Liver (tissue), 2 donors: ENCODE results near the gene SIGLEC6.

Experiments
- EGR1 ChIP-seq, 2 donors: IDR thresholded peaks; 2 replicates each; pipeline ENCODE4 v1.6.1; 2016 to 2018; ENCODE audit warnings: antibody characterized with exemption in 2 of 2, low read depth in 2 of 2
- ZBTB33 ChIP-seq: IDR thresholded peaks from 2 replicates; pipeline ENCODE4 v1.6.1; 2016; ENCODE audit warnings: antibody characterized with exemption
- donor health status: healthy.

- TF ChIP-seq EGR1 (IDR thresholded peaks at IDR 0.05; ENCODE audit: low read depth in 2 of 2) (no peak), ZBTB33 (no peak)
Measured at GRCh38 chr19:51560339-51560738, 28.9 kb upstream of the SIGLEC6 start.
